HG03066 (cell line): ENCODE results near the gene TCEA3.

Experiments
- ATAC-seq: cut with Tn5 transposase; IDR thresholded peaks from one replicate; pipeline ENCODE4 v1.9.1; 2021; ENCODE audit warnings: low read depth; ENCODE audit not compliant: unreplicated experiment

TCEA3 gene

GRCh38 chr1:23424293-23425192 is at the start of gene TCEA3:
TSS of gene TCEA3 (minus strand) at chr1:23424748. CDS start at chr1:23424633, 115 bp downstream.
- no peak for ATAC-seq

DNA sequence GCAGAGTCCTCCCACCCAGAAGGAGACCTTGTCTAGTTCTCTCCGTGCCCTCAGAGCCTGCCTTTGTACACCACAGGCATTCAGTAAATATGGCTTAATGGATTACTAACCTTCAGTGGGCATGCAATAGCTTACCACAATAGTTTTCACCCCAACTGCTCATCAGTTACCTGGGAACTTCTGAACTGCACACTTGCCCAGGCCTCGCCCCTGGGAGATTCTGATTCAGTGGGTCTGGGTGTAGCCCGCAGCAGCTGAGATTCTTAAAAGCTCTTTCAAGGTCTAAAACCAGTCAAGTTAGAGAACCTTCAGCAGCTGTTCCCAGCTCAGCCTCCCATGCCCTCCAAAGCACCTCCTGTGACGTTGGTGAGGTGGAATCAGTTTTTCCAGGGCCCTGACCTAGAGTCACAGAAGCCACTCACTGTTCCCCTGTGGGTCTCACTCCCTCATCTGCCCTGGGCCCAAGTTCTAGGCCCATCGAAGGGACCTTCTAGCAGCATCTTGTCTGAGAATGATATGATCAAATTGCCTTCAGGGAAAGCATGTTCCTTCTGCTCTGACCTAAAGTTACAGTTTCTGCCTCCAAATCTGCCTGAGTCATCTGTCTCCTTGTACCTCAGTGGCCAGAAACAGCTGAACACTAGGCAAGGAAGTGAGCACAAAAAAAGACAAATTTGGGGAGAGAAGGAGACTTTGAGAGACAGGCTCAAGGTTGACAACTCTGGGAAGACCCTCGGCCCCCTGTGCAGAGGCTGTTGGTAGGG is 48.7 kb upstream of the TCEA3 start:
- ATAC-seq, result no peak

- ATAC-seq, result no peak
Observed at GRCh38 chr1:23472351-23473036, 47.9 kb upstream of the TCEA3 start.

DNA sequence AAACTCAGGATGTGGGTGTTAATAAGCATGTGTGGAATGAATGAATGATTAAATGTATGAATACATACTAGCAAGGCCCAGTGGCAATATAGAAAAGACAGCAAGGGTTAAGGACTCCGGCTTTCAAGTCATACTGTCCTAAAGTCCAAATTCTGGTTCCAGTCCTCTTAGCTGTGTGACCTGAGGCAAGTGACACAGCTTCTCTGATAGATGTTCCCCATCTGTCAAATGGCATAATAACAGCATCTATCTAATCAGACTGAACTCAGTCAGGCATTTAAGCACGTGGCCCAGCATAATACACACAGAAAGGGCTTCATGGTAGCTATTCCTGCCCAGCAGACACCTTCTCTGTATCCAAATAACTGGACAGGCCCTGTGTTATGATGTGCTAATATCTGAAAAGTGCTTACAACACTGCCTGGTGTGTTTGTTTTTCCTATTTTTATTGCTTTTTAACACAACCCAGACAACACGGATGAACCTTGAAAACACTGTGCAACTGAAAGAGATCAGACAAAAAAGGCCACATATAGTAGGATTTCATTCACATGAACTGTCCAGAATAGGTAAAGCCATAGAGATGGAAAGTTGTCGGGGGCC is 47.0 kb upstream of the TCEA3 start:
- no peak for ATAC-seq

- no peak for ATAC-seq
Observed at GRCh38 chr1:23470282-23471070, 45.9 kb upstream of the TCEA3 start.

- ATAC-seq, result no peak
Observed at GRCh38 chr1:23469372-23469982, 44.9 kb upstream of the TCEA3 start.

DNA sequence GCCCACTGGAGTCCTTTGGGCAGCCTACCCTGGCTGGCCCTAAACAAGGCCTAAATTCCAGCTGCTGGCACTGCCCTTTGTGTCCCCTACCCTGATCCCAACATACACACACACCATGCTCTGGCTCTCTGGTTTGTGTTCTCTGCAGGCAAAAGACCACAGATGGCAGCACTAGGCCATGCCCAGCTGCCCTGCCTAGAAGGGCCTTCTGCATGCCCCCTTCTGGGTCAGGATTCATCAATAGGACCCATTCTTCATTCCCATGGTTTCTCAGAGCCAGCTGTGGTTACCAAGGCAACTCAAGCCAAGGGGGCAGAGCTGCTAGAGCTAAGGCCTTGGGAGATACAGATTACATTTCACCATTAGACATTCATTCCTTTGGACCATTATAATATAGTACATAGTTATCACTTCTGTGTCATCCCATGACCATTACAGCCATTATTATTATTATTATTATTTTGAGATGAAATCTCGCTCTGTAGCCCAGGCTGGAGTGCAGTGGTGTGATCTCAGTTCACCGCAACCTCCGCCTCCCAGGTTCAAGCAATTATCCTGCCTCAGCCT is 42.0 kb upstream of the TCEA3 start:
- no peak for ATAC-seq

GRCh38 chr1:23463286-23463685 is 38.7 kb upstream of the TCEA3 start:
- no peak for ATAC-seq

DNA sequence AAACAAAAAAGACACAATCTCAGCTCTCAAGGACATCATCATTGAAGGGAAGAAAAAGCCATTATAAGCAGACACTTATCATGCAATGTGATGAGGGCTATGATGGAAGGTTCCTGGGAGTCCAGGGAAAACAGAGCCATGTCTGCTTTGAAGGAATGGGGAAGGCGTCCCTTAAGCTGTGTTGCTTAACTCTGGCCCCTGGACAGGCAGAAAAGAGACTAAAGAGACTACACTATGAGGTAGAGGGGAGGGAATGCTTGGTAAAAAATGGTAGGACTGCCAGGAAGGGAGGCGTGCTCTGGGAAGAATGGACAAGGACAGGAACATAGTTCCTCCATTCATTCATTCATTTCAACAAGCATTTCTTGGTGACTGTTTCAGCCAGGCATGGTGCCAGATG is 38.2 kb upstream of the TCEA3 start:
- ATAC-seq, result no peak

GRCh38 chr1:23461050-23461449 is 36.5 kb upstream of the TCEA3 start:
- ATAC-seq, result no peak

DNA sequence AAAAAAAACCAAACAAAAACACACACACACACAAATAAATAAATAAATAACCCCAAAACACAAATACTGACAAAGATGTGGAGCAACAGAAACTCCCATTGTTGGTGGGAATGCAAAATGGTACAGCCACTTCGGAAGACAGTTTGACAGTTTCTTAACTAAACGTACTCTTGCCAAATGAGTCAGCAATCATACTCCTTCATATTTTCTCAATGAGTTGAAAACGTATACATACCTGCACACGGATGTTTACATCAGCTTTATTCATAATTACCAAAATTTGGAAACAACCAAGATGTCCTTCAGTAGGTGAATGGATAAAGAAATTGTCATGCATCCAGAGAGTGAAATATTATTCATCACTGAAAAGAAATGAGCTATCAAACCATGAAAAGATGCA is 36.0 kb upstream of the TCEA3 start:
- ATAC-seq, result no peak

- no peak for ATAC-seq
Observed at GRCh38 chr1:23459338-23459757, 34.8 kb upstream of the TCEA3 start.

- no peak for ATAC-seq
Observed at GRCh38 chr1:23456226-23456625, 31.7 kb upstream of the TCEA3 start.

- ATAC-seq, result no peak
Observed at GRCh38 chr1:23453455-23454000, 29.0 kb upstream of the TCEA3 start.

- no peak for ATAC-seq
Observed at GRCh38 chr1:23452011-23452411, 27.5 kb upstream of the TCEA3 start.

GRCh38 chr1:23451441-23451840 is 26.9 kb upstream of the TCEA3 start:
- ATAC-seq, result no peak

DNA sequence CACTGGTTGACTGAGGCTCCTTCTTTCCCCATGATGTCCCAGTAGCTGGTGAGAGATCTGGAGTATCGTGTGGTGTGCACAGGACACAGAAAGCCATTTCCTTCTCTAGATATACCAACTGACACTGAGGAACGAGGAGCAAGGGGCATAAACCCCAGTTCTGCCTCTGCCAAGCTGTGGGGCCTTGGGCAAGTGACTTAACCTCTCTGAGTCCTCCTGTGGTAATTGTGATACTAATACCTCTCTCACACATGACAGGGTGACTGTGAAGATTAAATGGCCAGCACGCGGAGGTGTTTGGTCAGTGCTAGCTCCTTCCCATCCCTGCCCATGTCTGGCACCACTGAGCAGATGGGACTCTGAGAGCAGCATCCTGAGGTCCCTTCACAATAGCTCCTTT is 26.3 kb upstream of the TCEA3 start:
- no peak for ATAC-seq

DNA sequence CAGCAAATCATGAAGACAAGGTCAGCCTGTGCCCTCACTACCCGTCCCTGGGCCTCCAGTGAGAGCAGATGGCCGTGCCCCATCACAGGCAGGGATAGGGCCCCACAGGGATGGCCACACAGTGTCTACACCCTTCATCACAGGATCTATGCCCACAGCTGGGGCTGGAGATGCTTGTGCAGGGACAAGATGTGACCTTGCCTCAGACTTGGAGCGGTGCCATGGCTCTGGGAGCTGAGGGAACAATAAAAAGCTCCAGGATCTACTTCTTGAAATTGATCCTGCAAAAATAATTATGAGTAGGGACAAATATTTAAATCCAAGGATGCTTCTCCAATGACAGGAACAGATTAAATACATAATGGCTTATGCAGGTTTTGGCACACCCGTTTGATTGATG is 25.4 kb upstream of the TCEA3 start:
- ATAC-seq, result no peak

GRCh38 chr1:23449306-23449705 is 24.8 kb upstream of the TCEA3 start:
- ATAC-seq, result no peak
